Ishikawa (cell line): Measurements from ENCODE around the gene SNX17.
A peak's percentile ranks its signal among the peaks of the same experiment; 100 is the strongest.

Source experiments
- CEBPB ChIP-seq: IDR thresholded peaks from 2 replicates; pipeline ENCODE4 v1.6.1; 2012
- CREB1 ChIP-seq: IDR thresholded peaks from 2 replicates; pipeline ENCODE4 v1.6.1; 2012; ENCODE audit warnings: low read depth
- EGR1 ChIP-seq: IDR thresholded peaks from 2 replicates; pipeline ENCODE4 v1.6.1; 2012
- EP300 ChIP-seq: IDR thresholded peaks from 2 replicates; pipeline ENCODE4 v1.6.1; 2012; ENCODE audit warnings: borderline replicate concordance
- FOXM1 ChIP-seq: IDR thresholded peaks from 2 replicates; pipeline ENCODE4 v1.6.1; 2012; ENCODE audit warnings: low read depth, borderline replicate concordance
- MAX ChIP-seq: IDR thresholded peaks from 2 replicates; pipeline ENCODE4 v1.6.1; 2012
- NFIC ChIP-seq: IDR thresholded peaks from 2 replicates; pipeline ENCODE4 v1.6.1; 2012
- RAD21 ChIP-seq: IDR thresholded peaks from 2 replicates; pipeline ENCODE4 v1.6.1; 2012; ENCODE audit warnings: low read depth
- REST ChIP-seq: IDR thresholded peaks from 2 replicates; pipeline ENCODE4 v1.6.1; 2012; ENCODE audit warnings: low read depth, mild to moderate bottlenecking
- TAF1 ChIP-seq: IDR thresholded peaks from 2 replicates; pipeline ENCODE4 v1.6.1; 2012; ENCODE audit warnings: low read depth, mild to moderate bottlenecking
- TCF12 ChIP-seq: IDR thresholded peaks from 2 replicates; pipeline ENCODE4 v1.6.1; 2012; ENCODE audit warnings: low read depth
- TEAD4 ChIP-seq: IDR thresholded peaks from 2 replicates; pipeline ENCODE4 v1.6.1; 2012
- USF1 ChIP-seq: IDR thresholded peaks from 2 replicates; pipeline ENCODE4 v1.6.1; 2012
- YY1 ChIP-seq: IDR thresholded peaks from 2 replicates; pipeline ENCODE4 v1.6.1; 2012; ENCODE audit warnings: low read depth
- ZBTB7A ChIP-seq: IDR thresholded peaks from 2 replicates; pipeline ENCODE4 v1.6.1; 2012; ENCODE audit warnings: low read depth

The SNX17 gene

GRCh38 chr2:27379836-27380625 is 9.6 kb downstream of the SNX17 start:
- TF ChIP-seq MAX (no peak), RAD21 (no peak)

GRCh38 chr2:27380626-27381545 is 10.5 kb downstream of the SNX17 start, which contains the start of gene ZNF513:
ZNF513 (minus strand) TSS chr2:27380734; CDS start chr2:27380526, 208 bp downstream.
- TF ChIP-seq EGR1: 0 out of 2 replicates have a peak, but pooled peaks have one; percentile 50
- TF ChIP-seq NFIC: peak; percentile 36; the same call in 1 of the 2 replicates
- peak; percentile 72 for TF ChIP-seq USF1
- TF ChIP-seq ZBTB7A: peak; percentile 41
- TF ChIP-seq EP300: peak; percentile 61; the same call in 1 of the 2 replicates
- TF ChIP-seq REST: no peak
- no peak for TF ChIP-seq CEBPB
- TF ChIP-seq YY1: peak; percentile 81
- no peak for TF ChIP-seq FOXM1
- 0 out of 2 replicates have a peak, but pooled peaks have one; percentile 48 for TF ChIP-seq TAF1
- peak; percentile 81 for TF ChIP-seq CREB1
- TF ChIP-seq MAX: peak; percentile 76
- TF ChIP-seq TEAD4: no peak; the same call in none of the 2 replicates
- no peak for TF ChIP-seq RAD21
- TF ChIP-seq TCF12: peak; percentile 83

- TF ChIP-seq EP300 (no peak), USF1 (no peak), RAD21 (no peak)
These were observed 11.3 kb downstream of the SNX17 start for GRCh38 chr2:27381577-27382181.

GRCh38 chr2:27390822-27391679 is 20.6 kb downstream of the SNX17 start:
- TF ChIP-seq ZBTB7A (no peak), NFIC (no peak)

- TF ChIP-seq NFIC (no peak), EGR1 (no peak), ZBTB7A (no peak), REST (no peak), FOXM1 (no peak), MAX (no peak), CEBPB (no peak), TCF12 (no peak), USF1 (no peak), EP300 (no peak), CREB1 (no peak), YY1 (no peak), RAD21 (no peak), TAF1 (no peak)
These were observed 22.8 kb downstream of the SNX17 start for GRCh38 chr2:27393225-27393624.
